DOHH2 (cell line): ENCODE measurements around the gene SLC2A6.

ENCODE experiments used
- H3F3A ChIP-seq: fragments of 200-600 bp; sonication (generic), shearing (Covaris generic); 2 replicates; pipeline ENCODE4 v1.6.0; 2016; ENCODE audit warnings: antibody characterized with exemption, mild to moderate bottlenecking; ENCODE audit not compliant: control insufficient read depth, insufficient read depth
- H3K27ac ChIP-seq: fragments of 200-600 bp; sonication (generic); 2 replicates; pipeline ENCODE4 v1.5.1; 2014; ENCODE audit warnings: low read depth, mild to moderate bottlenecking, low read length, moderate library complexity
- H3K27me3 ChIP-seq: fragments of 200-600 bp; sonication (generic); 2 replicates; pipeline ENCODE4 v1.6.1; 2014; ENCODE audit warnings: mild to moderate bottlenecking, low read length, mixed read lengths; ENCODE audit not compliant: control insufficient read depth
- H3K36me3 ChIP-seq: fragments of 200-600 bp; sonication (generic); 2 replicates; pipeline ENCODE4 v1.6.1; 2014; ENCODE audit warnings: mild to moderate bottlenecking, low read length, moderate library complexity, mixed read lengths; ENCODE audit not compliant: control insufficient read depth
- H3K4me1 ChIP-seq: fragments of 200-600 bp; sonication (generic); 2 replicates; pipeline ENCODE4 v1.6.1; 2014; ENCODE audit warnings: mild to moderate bottlenecking, low read length, mixed read lengths; ENCODE audit not compliant: control insufficient read depth
- H3K4me2 ChIP-seq: fragments of 200-600 bp; sonication (generic); 2 replicates; pipeline ENCODE4 v1.6.0; 2014; ENCODE audit warnings: mild to moderate bottlenecking, low read length, moderate library complexity
- H3K4me3 ChIP-seq: fragments of 200-600 bp; sonication (generic); 2 replicates; pipeline ENCODE4 v1.5.1; 2014; ENCODE audit warnings: mild to moderate bottlenecking, low read length, mixed read lengths
- H3K79me2 ChIP-seq: fragments of 200-600 bp; sonication (generic); 2 replicates; pipeline ENCODE4 v1.6.1; 2014; ENCODE audit warnings: mild to moderate bottlenecking, low read length, mixed read lengths; ENCODE audit not compliant: control insufficient read depth
- H3K9me2 ChIP-seq: fragments of 200-600 bp; sonication (generic); replicated peaks from 2 replicates; pipeline ENCODE4 v1.6.1; 2014; ENCODE audit warnings: mild to moderate bottlenecking, low read length, mixed read lengths; ENCODE audit not compliant: control insufficient read depth
- H3K9me3 ChIP-seq: fragments of 200-600 bp; sonication (generic); 2 replicates; pipeline ENCODE4 v1.6.1; 2014; ENCODE audit warnings: antibody characterized with exemption, low read length, mixed read lengths; ENCODE audit not compliant: control insufficient read depth, insufficient read depth
- H4K20me1 ChIP-seq: fragments of 200-600 bp; sonication (generic); 2 replicates; pipeline ENCODE4 v1.6.0; 2014; ENCODE audit warnings: low read depth, mild to moderate bottlenecking, antibody characterized with exemption, low read length, moderate library complexity; ENCODE audit not compliant: control insufficient read depth, insufficient read depth
- EZH2phosphoT487 ChIP-seq: fragments of 200-600 bp; sonication (generic); IDR thresholded peaks from 2 replicates; pipeline ENCODE4 v1.6.1; 2017; ENCODE audit warnings: borderline replicate concordance, mild to moderate bottlenecking, antibody characterized with exemption, low read length, moderate library complexity, mixed read lengths
- TF ChIP-seq, protein P1 (sequence below): fragments of 200-600 bp; sonication (generic); IDR thresholded peaks from one replicate; pipeline ENCODE4 v1.5.1; 2014; ENCODE audit warnings: antibody characterized with exemption, mild to moderate bottlenecking, low read depth, low read length; ENCODE audit not compliant: poor library complexity, severe bottlenecking

The SLC2A6 gene

DNA sequence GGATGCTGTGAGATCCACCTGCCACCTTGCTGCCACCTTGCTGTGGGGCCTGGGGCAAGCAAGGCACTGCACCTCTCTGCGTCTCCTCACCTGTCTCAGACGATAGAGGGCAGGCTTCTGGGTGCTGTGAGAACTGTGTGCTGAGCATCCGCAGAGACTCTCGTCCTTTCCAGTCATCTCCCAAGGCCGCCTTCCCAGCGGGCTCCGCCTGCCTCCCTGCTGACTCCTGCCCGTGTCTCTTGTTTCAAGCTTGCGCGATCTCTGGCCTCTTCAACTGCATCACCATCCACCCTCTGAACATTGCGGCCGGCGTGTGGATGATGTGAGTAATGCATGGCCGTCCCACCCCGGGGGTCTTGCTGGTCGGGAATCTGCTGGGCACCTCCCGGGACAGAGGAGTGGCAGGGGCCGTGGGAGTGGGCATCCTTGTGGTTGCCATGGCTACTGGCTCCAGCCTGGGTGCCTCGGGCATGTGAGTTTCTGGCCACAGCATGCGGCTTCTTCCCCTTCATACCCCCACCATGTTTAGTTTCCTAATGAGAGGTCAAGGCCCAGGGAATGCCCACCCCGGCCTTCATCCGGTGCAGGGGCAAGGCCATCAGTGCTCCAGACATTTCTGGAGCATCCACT lies 15.6 kb downstream of the SLC2A6 start:
- no peaks in the 10 kb centered on the region for H3K9me3 ChIP-seq
- no peak overlapping the region for H3K4me2 ChIP-seq
- H3K27me3 ChIP-seq = peaks cover 27% of the 10 kb centered on the region
- H3F3A ChIP-seq = 0 out of 2 replicates have a peak, but pooled peaks cover 5% of the 10 kb centered on the region
- H3K9me2 ChIP-seq = no peaks in the 10 kb centered on the region
- H3K27ac ChIP-seq = no peak overlapping the region
- H4K20me1 ChIP-seq = 0 out of 2 replicates have a peak, but pooled peaks cover 5% of the 10 kb centered on the region
- no peak overlapping the region for H3K4me3 ChIP-seq
- no peaks in the 10 kb centered on the region for H3K79me2 ChIP-seq
- H3K4me1 ChIP-seq = peaks cover 24% of the 10 kb centered on the region
- TF ChIP-seq EZH2phosphoT487 = no peak
- TF ChIP-seq, protein P1, sequence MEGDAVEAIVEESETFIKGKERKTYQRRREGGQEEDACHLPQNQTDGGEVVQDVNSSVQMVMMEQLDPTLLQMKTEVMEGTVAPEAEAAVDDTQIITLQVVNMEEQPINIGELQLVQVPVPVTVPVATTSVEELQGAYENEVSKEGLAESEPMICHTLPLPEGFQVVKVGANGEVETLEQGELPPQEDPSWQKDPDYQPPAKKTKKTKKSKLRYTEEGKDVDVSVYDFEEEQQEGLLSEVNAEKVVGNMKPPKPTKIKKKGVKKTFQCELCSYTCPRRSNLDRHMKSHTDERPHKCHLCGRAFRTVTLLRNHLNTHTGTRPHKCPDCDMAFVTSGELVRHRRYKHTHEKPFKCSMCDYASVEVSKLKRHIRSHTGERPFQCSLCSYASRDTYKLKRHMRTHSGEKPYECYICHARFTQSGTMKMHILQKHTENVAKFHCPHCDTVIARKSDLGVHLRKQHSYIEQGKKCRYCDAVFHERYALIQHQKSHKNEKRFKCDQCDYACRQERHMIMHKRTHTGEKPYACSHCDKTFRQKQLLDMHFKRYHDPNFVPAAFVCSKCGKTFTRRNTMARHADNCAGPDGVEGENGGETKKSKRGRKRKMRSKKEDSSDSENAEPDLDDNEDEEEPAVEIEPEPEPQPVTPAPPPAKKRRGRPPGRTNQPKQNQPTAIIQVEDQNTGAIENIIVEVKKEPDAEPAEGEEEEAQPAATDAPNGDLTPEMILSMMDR = peak; percentile 61
- no peaks in the 10 kb centered on the region for H3K36me3 ChIP-seq

DNA sequence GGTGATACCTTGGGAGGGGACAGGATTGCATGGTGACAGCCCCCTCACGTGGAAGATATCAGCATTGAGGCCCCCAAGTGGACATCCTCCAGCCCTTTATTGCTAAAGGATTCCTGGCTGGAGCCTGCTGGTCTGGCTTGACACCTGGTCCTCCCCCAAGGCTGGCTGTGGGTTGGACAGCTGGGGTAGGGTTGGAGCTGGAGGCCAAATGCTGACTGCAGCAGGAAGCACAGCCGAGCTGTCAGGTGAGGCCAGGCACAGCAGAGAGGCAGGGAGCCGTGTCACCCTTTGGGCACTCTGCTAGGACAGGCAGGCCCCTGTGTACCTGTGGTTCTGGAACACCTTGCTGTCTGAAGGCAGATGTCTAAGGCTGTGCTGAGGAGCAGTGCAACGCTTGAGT lies 16.9 kb downstream of the SLC2A6 start:
- H3K9me3 ChIP-seq = no peaks in the 10 kb centered on the region
- no peak for TF ChIP-seq EZH2phosphoT487
- TF ChIP-seq, protein P1 = peak; percentile 23
- no peak overlapping the region for H3K27ac ChIP-seq
- H4K20me1 ChIP-seq = 0 out of 2 replicates have a peak, but pooled peaks cover 5% of the 10 kb centered on the region
- peaks cover 24% of the 10 kb centered on the region for H3K4me1 ChIP-seq
- 0 out of 2 replicates have a peak, but pooled peaks cover 5% of the 10 kb centered on the region for H3F3A ChIP-seq
- no peak overlapping the region for H3K4me3 ChIP-seq
- H3K9me2 ChIP-seq = no peaks in the 10 kb centered on the region
- no peaks in the 10 kb centered on the region for H3K36me3 ChIP-seq
- no peaks in the 10 kb centered on the region for H3K79me2 ChIP-seq
- no peak overlapping the region for H3K4me2 ChIP-seq
- H3K27me3 ChIP-seq = peaks cover 27% of the 10 kb centered on the region

DNA sequence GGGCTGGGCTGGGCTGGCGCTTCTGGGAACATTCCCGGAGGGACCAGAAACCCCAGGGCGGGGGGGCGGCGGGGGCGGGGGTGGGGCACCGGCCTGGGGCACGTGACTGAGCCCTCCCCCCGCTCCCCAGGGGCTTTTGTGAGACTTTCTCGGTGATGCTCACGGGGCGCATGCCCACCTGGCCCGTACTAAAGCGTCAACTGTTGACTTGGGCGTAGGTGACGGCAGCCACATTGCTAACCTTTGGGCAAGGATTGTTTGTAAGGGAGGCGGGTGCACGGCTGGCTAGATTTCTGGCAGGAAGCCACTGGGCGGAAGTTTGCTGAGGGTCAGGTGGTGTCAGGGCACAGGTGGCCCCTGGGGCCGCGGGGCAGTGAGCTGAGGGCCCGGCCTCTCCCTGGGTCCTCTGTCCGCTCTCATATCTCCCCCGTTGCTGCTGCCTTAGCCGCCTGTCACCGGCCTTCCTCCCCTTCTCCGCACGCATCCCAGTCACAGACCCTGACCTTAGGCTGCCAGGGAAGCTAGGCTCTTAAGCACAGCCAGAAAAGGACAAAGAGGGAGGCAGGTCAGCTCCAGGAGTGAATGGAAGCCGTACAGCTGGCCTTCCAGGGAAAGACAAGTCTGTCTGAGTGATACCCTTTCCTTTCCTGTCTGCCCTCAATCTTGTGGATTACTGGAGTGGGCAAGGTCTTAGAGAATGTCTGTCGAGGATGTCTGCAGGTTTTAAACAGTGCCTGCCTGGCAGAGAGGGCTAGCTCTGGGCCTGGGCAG lies 18.3 kb downstream of the SLC2A6 start:
- no peaks in the 10 kb centered on the region for H3K9me3 ChIP-seq
- H3K79me2 ChIP-seq = no peaks in the 10 kb centered on the region
- H3F3A ChIP-seq = 0 out of 2 replicates have a peak, but pooled peaks cover 5% of the 10 kb centered on the region
- peaks cover 26% of the 10 kb centered on the region for H3K27me3 ChIP-seq
- TF ChIP-seq, protein P1 = no peak
- no peak for TF ChIP-seq EZH2phosphoT487
- no peaks in the 10 kb centered on the region for H3K9me2 ChIP-seq
- H3K36me3 ChIP-seq = no peaks in the 10 kb centered on the region
- peak overlapping the region; percentile 95 for H3K4me2 ChIP-seq
- H3K4me3 ChIP-seq = peak overlapping the region; percentile 87
- 0 out of 2 replicates have a peak overlapping the region, but pooled peaks have one; percentile 7 for H3K27ac ChIP-seq
- 0 out of 2 replicates have a peak, but pooled peaks cover 5% of the 10 kb centered on the region for H4K20me1 ChIP-seq
- peaks cover 24% of the 10 kb centered on the region for H3K4me1 ChIP-seq
